SK-N-MC (cell line): ENCODE data around the gene SLBP.

ENCODE experiments used
- EZH2 ChIP-seq: fragments of 200-600 bp; sonication (generic); IDR thresholded peaks from one replicate; pipeline ENCODE4 v1.6.1; 2017; ENCODE audit warnings: antibody characterized with exemption
- POLR2AphosphoS5 ChIP-seq: IDR thresholded peaks from 2 replicates; pipeline ENCODE4 v1.6.1; 2012; ENCODE audit warnings: mild to moderate bottlenecking, low read depth, low read length, borderline replicate concordance

- TF ChIP-seq EZH2 (no peak), POLR2AphosphoS5 (no peak)
Measured at GRCh38 chr4:1741208-1741607, 29.1 kb upstream of the SLBP start.
